GM18505 (cell line): ENCODE measurements around the gene RCHY1.

Experiments used
- ATAC-seq: cut with Tn5 transposase; IDR thresholded peaks from one replicate; pipeline ENCODE4 v1.9.1; 2021; ENCODE audit not compliant: unreplicated experiment
- POLR2A ChIP-seq: IDR thresholded peaks from 4 replicates; pipeline ENCODE4 v1.6.1; 2011; ENCODE audit warnings: borderline replicate concordance; ENCODE audit not compliant: insufficient read depth, insufficient read length; ENCODE audit errors: extremely low read depth

Gene RCHY1

GRCh38 chr4:75497133-75497532, 17.1 kb downstream of the RCHY1 start:
- no peak for ATAC-seq

GRCh38 chr4:75496406-75496805, 17.8 kb downstream of the RCHY1 start:
- ATAC-seq: no peak
- no peak for TF ChIP-seq POLR2A

More at GRCh38 chr4:75497133-75497532, 17.1 kb downstream of the RCHY1 start:
- no peak for TF ChIP-seq POLR2A

DNA sequence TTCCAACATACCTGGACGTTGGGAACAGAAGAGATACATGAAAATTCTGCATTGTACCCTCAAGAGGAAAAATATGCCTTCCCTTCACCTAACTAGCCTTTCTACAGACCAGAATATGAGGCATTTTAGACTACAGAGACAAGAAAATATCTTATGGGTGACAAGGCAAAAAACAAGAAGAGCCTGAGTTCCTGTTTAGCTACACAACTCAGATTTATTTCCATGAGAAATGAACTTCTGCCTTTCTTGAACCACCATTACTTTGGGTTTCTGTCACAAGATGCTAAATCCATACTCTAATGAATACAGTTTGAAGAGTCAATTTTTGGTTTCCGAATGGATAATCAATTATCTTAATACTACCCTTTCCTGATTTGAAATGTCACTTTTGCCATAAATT, 18.7 kb downstream of the RCHY1 start:
- no peak for ATAC-seq
- no peak for TF ChIP-seq POLR2A

DNA sequence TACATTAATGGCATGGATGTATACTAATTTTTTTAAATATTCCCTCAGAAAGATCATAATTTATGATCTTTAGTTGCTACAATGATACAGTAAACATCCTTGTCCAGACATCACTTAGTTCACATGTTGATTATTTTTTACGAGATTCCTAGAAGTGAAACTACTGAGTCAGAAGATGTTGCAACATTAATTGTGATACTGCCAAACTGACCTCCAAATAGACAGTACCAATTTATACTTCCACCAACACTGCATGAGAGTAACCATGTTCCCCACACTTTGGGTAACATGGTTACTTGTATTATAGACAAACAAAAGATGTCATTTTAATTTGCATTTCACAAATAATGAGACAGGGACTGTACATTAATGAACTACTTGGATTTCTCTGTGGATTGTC, 19.6 kb downstream of the RCHY1 start:
- no peak for ATAC-seq
- no peak for TF ChIP-seq POLR2A

GRCh38 chr4:75490155-75490554, 24.0 kb downstream of the RCHY1 start:
- no peak for ATAC-seq
- TF ChIP-seq POLR2A: no peak

DNA sequence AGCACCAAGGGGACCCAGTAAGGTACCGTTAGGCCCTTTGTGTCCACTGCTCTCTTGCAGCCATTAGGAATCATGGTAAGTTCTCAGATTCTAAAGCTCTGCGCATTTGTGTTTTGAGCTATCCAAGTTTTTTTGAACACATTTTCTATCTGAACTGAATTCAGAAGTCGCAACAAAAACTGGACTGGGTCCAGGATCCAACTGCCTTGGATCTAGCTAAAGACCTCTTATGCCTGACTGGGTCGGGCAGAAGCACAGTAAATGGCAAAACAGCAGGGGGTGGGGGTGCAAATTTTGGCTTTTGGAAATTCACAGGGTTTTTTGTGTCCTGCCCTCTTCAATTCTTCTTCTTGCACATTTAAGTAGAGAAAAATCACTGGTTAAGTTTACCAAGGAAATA, 30.0 kb downstream of the RCHY1 start:
- TF ChIP-seq POLR2A: no peak
- no peak for ATAC-seq

GRCh38 chr4:75477201-75477600, 37.0 kb downstream of the RCHY1 start:
- no peak for ATAC-seq
- no peak for TF ChIP-seq POLR2A

DNA sequence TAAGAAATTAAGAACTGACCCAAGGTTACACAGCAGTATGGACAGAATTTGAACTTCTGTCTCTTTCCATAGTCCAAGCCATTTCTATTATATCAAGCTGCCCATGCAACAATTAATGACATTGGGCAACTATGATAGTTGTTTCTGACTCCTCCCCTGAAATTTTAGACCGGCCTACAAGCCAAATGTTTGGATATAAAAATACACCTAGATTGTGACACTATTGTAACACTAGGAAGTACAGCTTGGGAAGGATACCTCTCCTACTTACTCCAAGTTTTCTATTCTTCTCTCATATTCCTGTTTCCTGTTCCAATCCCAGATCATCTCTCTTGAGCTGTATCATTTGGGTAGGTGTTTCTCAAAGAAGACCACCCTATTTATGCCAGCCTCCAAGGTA, 43.5 kb downstream of the RCHY1 start:
- TF ChIP-seq POLR2A: no peak
- ATAC-seq: no peak

DNA sequence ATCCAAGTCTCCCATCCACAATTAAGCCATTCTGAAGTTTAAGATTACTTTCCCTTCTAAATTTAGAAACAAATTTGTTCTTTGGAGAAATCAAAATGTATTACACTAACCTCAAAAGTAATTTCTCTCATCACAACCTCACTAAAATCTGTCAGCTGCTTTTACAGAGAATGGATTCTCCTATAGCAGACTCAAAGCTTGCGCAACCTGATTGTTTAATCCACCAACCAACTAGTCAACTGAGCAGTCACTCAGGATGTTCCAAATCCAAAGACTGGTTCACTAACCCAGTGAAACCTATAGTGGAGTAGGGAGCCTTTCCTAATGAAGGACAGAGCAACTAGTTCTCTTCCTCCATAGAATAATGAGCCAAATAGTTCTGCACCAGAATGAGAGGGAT, 44.3 kb downstream of the RCHY1 start:
- TF ChIP-seq POLR2A: no peak

DNA sequence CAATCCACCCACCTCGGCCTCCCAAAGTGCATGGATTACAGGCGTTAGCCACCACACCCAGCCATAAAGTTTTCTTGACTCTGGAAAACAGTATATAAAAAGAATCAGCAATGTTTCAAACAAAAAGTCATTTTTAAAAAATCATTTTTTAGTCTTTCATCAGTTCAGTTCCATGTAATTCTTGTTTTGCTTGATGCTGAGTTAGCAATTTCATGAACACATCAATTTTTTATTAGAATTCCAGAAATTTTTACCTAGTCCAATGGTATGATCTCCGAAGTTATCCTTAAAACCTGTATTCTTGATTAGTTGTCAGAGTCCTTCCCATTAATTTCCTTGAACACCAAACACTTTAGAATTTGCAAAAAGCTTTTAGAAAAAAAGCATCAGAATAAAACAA, 56.8 kb downstream of the RCHY1 start:
- TF ChIP-seq POLR2A: no peak
- ATAC-seq: no peak

More for the DNA sequence above, 44.3 kb downstream of the RCHY1 start:
- no peak for ATAC-seq

GRCh38 chr4:75434105-75434504, 80.1 kb downstream of the RCHY1 start:
- TF ChIP-seq POLR2A: no peak
- ATAC-seq: no peak

- TF ChIP-seq POLR2A: no peak
- ATAC-seq: no peak
Observed at GRCh38 chr4:75432683-75433082, 81.5 kb downstream of the RCHY1 start.

DNA sequence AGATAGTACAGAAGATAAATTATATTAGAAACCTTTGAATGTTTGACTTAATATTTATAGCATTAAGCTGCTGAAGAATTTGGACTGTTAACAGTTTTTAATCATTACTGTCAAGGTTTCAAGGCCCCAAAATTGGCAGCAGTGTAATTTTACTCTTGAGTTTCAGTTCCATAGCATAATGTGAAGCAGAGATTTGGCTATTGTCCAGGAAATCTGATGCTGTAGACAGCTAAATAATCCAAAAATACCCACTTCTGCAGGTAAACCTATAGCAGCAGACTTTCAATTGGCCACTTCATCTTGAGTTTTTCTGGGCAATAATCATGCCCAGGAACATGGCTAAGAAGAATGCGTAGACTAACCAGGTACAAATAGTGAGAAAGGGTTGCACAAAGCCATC, 85.0 kb downstream of the RCHY1 start:
- TF ChIP-seq POLR2A: no peak
- ATAC-seq: peak; percentile 65
